IPS-18a (cell line): Measurements from ENCODE around the gene ZMYM2.

Experiments used
- H3K27ac ChIP-seq: one replicate; pipeline ENCODE4 v1.5.1; 2013; ENCODE audit warnings: low read length
- H3K27me3 ChIP-seq: one replicate; pipeline ENCODE4 v1.6.1; 2013; ENCODE audit warnings: mild to moderate bottlenecking, low read length; ENCODE audit not compliant: control insufficient read depth, insufficient read depth
- H3K36me3 ChIP-seq: one replicate; pipeline ENCODE4 v1.6.1; 2013; ENCODE audit warnings: low read depth, low read length; ENCODE audit not compliant: control insufficient read depth
- H3K4me1 ChIP-seq: one replicate; pipeline ENCODE4 v1.6.1; 2013; ENCODE audit warnings: low read depth, low read length; ENCODE audit not compliant: control insufficient read depth
- H3K4me3 ChIP-seq: one replicate; pipeline ENCODE4 v1.5.1; 2013; ENCODE audit warnings: low read length
- H3K9ac ChIP-seq: one replicate; pipeline ENCODE4 v1.6.1; 2013; ENCODE audit warnings: mild to moderate bottlenecking, low read length, moderate library complexity
- H3K9me3 ChIP-seq: one replicate; pipeline ENCODE4 v1.6.1; 2013; ENCODE audit warnings: low read depth, low read length; ENCODE audit not compliant: control insufficient read depth

ZMYM2 gene

DNA sequence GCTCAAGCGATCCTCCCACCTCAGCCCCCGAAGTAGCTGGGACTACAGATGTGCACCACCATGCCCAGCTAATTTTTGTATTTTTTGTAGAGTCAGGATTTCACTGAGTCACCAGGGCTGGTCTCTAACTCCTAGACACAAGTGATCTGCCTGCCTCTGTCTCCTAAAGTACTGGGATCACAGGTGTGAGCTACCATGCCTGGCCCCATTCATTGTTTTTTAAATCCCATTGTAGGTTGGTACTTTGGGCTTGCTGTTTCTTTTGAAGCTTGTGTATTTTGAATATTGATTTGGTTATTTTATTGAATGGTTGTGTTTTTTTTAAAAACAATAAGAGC lies 26.7 kb downstream of the ZMYM2 start:
- no peaks in the 10 kb centered on the region for H3K36me3 ChIP-seq
- H3K4me3 ChIP-seq = no peak overlapping the region

DNA sequence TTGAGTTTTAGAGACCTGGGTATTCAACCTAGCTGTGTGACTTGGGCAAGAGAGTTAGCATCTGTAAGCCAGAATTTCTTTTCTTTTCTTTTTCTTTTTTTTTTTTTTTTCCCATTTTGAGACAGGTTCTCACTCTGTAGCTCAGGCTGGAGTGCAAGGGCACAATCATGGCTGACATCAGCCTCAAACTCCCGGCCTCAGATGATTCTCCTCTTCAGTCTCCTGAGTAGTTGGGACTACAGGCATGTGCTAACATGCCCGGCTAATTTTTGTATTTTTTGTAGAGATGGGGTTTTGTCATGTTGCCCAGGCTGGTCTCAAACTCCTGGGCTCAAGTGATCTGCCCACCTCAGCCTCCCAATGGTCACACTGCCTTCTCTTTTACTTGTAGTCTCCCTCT lies 33.0 kb downstream of the ZMYM2 start:
- H3K27ac ChIP-seq = no peak overlapping the region
- no peaks in the 10 kb centered on the region for H3K27me3 ChIP-seq
- H3K4me3 ChIP-seq = no peak overlapping the region
- no peaks in the 10 kb centered on the region for H3K9me3 ChIP-seq
- H3K9ac ChIP-seq = no peak overlapping the region
- H3K4me1 ChIP-seq = no peaks in the 10 kb centered on the region
- H3K36me3 ChIP-seq = peaks cover 38% of the 10 kb centered on the region

More for the DNA sequence above, 26.7 kb downstream of the ZMYM2 start:
- peaks cover 16% of the 10 kb centered on the region for H3K4me1 ChIP-seq
- no peak overlapping the region for H3K27ac ChIP-seq
- H3K9ac ChIP-seq = no peak overlapping the region
- no peaks in the 10 kb centered on the region for H3K27me3 ChIP-seq
- no peaks in the 10 kb centered on the region for H3K9me3 ChIP-seq

DNA sequence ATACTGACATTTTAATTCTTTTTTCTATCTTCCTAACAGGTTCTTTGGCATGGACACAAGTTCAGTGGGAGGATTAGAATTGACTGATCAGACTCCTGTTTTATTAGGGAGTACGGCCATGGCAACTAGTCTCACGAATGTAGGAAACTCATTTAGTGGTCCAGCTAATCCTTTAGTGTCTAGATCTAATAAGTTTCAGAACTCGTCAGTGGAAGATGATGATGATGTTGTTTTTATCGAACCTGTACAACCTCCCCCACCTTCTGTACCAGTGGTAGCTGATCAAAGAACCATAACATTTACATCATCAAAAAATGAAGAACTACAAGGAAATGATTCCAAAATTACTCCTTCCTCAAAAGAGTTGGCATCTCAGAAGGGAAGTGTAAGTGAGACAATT lies 34.5 kb downstream of the ZMYM2 start:
- Histone ChIP-seq H3K27me3 (no peaks in the 10 kb centered on the region), H3K36me3 (peaks cover 39% of the 10 kb centered on the region), H3K9me3 (no peaks in the 10 kb centered on the region), H3K4me3 (no peak overlapping the region), H3K4me1 (no peaks in the 10 kb centered on the region), H3K9ac (no peak overlapping the region), H3K27ac (no peak overlapping the region)

DNA sequence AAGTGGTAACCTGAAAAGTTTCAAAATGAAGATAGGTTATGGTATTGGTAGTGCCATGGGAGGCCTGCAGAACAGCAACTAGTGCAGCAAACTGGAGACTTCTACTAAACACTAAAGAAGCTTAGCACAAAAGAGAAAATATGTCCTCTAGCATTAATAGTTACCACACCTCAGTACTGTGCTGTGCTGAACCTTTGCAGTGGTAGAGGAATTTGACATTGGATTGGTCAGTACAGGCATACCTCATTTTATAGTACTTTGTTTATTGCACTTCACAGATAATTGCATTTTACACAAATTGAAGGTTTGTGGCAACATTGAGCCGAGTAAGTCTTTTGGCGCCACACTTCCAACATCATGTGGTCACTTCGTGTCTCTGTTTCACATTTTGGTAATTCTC lies 40.4 kb downstream of the ZMYM2 start:
- Histone ChIP-seq H3K36me3 (peaks cover 63% of the 10 kb centered on the region), H3K9ac (no peak overlapping the region), H3K4me1 (no peaks in the 10 kb centered on the region)

DNA sequence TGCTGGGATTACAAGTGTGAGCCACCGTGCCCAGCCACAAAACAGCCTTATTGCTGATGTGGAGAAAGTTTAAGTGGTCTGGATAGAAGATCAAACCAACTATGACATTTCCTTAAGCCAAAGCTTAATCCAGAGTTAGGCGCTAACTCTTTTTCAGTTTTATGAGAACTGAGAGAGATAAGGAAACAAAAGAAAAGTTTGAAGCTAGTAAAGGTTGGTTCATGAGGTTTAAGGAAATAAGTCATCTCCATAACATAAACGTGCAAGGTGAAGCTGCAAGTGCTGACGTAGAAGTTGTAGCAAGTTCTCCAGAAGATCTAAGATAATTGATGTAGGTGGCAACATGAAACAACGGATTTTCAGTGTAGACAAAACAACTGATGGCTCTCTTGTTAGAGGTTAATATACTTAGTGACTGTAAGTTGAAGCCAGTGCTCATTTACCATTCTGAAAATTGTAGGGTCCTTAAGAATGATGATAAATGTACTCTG lies 41.6 kb downstream of the ZMYM2 start:
- no peak overlapping the region for H3K9ac ChIP-seq

More for the DNA sequence above, 40.4 kb downstream of the ZMYM2 start:
- H3K27ac ChIP-seq = no peak overlapping the region
- H3K4me3 ChIP-seq = no peak overlapping the region
- no peaks in the 10 kb centered on the region for H3K27me3 ChIP-seq
- H3K9me3 ChIP-seq = no peaks in the 10 kb centered on the region

DNA sequence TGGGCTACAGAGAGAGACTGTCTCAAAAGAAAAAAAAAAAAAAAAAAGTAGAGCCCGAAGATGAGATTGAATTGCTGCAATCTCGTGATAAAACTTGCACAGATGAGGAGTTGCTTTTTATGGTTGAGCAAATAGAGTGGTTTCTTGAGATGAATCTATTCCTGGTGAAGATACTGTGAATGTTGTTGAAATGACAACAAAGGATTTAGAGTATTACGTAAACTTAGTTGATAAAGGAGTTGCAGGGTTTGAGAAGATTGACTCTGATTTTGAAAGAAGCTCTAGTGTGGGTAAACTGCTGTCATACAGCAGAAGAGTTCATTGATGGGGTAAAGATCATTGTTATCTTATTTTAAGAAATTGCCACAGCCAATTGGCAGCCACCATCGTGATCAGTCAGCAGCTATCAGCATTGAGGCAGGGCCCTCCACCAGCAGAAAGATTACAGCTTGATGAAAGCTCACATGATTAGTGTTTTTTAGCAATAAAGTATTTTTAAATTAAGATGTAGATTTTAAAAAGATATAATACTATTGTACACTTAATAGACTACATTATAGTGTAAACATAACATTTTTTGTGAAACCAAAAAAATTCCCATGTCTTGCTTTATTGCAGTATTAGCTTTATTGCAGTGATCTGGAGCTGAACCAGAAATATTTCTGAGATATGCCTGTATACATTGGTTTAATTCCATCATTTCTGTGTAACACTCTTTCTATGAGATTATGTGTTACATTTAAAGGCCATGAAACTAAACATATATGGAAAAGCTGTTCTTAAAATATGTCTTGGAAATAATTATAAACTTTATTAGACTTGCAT lies 43.1 kb downstream of the ZMYM2 start:
- no peak overlapping the region for H3K4me3 ChIP-seq
- H3K27ac ChIP-seq = no peak overlapping the region
- H3K4me1 ChIP-seq = no peaks in the 10 kb centered on the region
- H3K27me3 ChIP-seq = no peaks in the 10 kb centered on the region
- peaks cover 68% of the 10 kb centered on the region for H3K36me3 ChIP-seq
- no peak overlapping the region for H3K9ac ChIP-seq
- H3K9me3 ChIP-seq = no peaks in the 10 kb centered on the region

More for the DNA sequence above, 41.6 kb downstream of the ZMYM2 start:
- peaks cover 65% of the 10 kb centered on the region for H3K36me3 ChIP-seq
- H3K27me3 ChIP-seq = no peaks in the 10 kb centered on the region
- H3K9me3 ChIP-seq = no peaks in the 10 kb centered on the region
- H3K27ac ChIP-seq = no peak overlapping the region
- H3K4me1 ChIP-seq = no peaks in the 10 kb centered on the region
- no peak overlapping the region for H3K4me3 ChIP-seq

DNA sequence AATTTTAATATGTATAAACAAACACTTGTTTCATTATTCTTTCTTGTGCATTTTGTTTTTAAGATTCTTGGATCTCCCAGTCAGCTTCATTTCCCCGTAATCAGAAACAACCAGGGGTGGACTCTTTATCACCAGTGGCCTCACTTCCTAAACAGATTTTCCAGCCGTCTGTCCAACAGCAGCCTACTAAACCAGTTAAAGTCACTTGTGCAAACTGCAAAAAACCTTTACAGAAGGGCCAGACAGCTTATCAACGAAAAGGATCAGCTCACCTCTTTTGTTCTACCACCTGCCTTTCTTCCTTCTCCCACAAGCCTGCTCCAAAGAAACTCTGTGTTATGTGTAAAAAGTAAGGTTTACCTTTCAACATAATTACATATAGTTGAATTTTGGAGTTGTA lies 44.3 kb downstream of the ZMYM2 start:
- Histone ChIP-seq H3K9ac (no peak overlapping the region), H3K4me1 (no peaks in the 10 kb centered on the region), H3K36me3 (peaks cover 76% of the 10 kb centered on the region), H3K4me3 (no peak overlapping the region), H3K27ac (no peak overlapping the region), H3K27me3 (no peaks in the 10 kb centered on the region), H3K9me3 (no peaks in the 10 kb centered on the region)

DNA sequence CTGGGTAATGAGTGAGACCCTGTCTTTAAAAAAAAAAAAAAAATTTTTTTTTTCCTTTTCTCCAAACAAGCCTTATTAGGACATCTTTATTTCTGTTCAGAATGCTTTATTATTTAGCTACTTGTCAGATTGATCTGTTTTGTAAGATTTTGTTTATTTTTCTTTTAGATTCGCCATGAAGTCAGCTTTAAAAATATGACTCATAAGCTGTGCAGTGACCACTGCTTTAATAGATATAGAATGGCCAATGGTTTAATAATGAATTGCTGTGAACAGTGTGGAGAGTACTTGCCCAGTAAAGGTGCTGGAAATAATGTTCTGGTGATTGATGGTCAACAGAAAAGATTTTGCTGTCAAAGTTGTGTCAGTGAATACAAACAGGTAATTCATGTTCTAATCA lies 47.7 kb downstream of the ZMYM2 start:
- Histone ChIP-seq H3K36me3 (peaks cover 81% of the 10 kb centered on the region), H3K4me1 (no peaks in the 10 kb centered on the region)

DNA sequence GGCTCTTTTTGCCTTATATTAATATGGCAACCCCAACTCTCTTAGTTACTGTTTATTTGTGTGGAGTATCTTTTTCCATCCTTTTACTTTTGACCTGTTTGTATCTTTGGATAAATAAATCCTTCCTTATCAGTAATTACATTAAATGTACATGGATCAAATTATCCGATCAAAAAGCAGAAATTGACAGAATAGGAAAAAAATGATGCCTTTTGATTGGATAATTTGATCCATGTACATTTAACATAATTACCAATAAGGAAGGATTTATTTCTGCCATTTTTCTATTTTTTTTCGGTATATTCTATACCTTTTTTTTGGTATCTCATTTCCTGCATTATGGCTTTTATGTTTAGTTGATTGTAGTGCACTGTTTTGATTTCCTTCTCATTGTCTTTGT lies 57.2 kb downstream of the ZMYM2 start:
- Histone ChIP-seq H3K27me3 (no peaks in the 10 kb centered on the region), H3K27ac (no peak overlapping the region), H3K36me3 (peaks cover 33% of the 10 kb centered on the region), H3K4me1 (peaks cover 14% of the 10 kb centered on the region), H3K4me3 (no peak overlapping the region), H3K9me3 (peaks cover 5% of the 10 kb centered on the region), H3K9ac (no peak overlapping the region)

More for the DNA sequence above, 47.7 kb downstream of the ZMYM2 start:
- Histone ChIP-seq H3K27me3 (no peaks in the 10 kb centered on the region), H3K9ac (no peak overlapping the region), H3K4me3 (no peak overlapping the region), H3K27ac (no peak overlapping the region), H3K9me3 (no peaks in the 10 kb centered on the region)

DNA sequence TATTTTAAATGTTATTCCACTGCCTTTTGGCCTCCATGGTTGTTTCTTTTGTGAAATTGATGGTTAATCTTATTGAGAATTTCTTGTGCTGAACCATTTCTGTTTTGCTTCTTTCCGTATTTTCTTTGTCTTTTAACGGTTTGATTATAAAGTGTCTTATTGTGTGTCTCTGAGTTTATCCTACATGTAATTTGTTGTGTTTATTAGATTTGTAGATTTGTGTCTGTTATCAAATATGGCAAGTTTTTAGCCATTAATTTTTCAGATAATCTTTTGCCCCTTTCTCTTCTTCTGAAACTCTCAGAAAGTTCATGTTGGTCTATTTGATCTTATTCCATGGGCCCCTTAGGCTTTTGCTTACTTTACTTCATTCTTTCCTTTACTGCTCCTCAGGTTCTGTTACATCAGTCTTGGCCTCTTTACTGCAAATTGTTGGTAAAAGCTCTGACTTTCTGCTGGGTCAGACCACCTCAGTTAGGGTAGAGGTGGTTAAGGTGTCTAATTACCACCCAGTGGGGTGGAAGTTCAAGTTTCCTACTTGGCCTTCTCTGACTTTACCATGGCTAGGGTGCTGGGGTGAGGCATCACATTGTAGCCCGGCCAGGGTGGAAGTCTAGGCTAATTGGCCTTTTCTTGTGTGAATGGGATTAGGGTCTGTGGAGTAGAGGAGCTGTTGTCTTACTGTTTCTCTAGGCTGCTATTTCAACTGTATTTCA lies 58.3 kb downstream of the ZMYM2 start:
- H3K9ac ChIP-seq = no peak overlapping the region
- no peak overlapping the region for H3K4me3 ChIP-seq
- H3K4me1 ChIP-seq = peaks cover 14% of the 10 kb centered on the region
- peaks cover 32% of the 10 kb centered on the region for H3K36me3 ChIP-seq
- peaks cover 5% of the 10 kb centered on the region for H3K9me3 ChIP-seq
- H3K27ac ChIP-seq = no peak overlapping the region
- no peaks in the 10 kb centered on the region for H3K27me3 ChIP-seq

DNA sequence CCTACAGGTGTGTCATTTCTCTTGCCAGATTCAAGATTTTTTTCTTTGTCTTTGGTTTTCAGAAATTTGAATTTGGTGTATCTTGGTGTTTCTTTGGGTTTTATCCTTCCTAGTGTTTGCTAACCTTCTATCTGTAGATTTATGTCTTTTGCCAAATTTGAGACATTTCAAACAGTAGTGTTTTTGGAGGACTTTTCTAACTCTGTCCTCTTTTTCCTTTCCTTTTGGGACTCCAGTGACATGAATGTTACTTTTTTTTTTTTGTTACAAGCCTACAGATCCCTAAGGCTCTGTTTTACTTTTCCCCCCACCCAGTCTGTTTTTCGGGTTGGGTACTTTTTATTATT lies 58.8 kb downstream of the ZMYM2 start:
- Histone ChIP-seq H3K36me3 (peaks cover 33% of the 10 kb centered on the region), H3K4me3 (no peak overlapping the region), H3K9ac (no peak overlapping the region), H3K4me1 (peaks cover 14% of the 10 kb centered on the region), H3K9me3 (peaks cover 5% of the 10 kb centered on the region), H3K27ac (no peak overlapping the region), H3K27me3 (no peaks in the 10 kb centered on the region)

DNA sequence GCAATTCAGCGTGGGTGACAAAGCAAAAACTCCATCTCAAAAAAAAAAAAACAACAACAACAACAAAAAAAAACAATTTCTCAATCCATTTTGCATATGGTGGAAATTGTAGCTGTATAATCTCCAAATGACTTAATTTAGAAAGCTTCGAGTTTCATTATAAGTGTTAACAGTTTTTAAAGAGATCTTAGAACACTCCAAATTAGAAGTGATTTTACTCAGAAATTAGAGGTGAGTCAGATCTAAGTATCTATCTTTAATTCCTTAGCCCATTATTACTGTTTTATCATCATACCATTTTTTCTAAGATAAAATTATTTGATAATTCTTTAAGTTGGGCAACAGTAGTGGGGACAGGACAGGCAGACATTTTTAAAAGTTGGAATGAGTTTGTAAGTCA lies 60.5 kb downstream of the ZMYM2 start:
- H3K36me3 ChIP-seq = peaks cover 38% of the 10 kb centered on the region
- peaks cover 5% of the 10 kb centered on the region for H3K9me3 ChIP-seq
- H3K4me3 ChIP-seq = no peak overlapping the region
- H3K9ac ChIP-seq = no peak overlapping the region
- H3K27me3 ChIP-seq = no peaks in the 10 kb centered on the region
- no peak overlapping the region for H3K27ac ChIP-seq
- H3K4me1 ChIP-seq = peaks cover 14% of the 10 kb centered on the region
